ENCODE measurements around the gene POLR2M.

Gene POLR2M

DNA sequence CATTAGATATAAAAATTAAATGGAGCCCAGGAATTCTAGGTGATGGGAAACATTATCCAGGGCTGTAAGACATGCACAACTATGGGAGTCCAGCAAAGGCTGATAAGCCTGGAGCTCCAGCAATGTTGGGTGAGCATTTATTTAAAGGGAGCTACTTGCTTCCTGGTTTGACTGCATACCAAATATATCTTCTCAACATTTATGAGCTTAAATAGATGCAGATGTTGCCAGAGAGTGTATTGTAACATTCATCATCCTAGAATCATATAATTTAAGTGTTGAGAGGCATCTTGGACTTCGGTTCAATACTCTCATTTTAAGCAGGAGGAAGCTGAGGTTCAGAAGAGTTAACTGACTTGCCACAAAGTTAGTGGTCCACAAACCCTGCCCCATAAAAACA lies 12.2 kb upstream of the POLR2M start:
- DNase-seq = no peak

DNA sequence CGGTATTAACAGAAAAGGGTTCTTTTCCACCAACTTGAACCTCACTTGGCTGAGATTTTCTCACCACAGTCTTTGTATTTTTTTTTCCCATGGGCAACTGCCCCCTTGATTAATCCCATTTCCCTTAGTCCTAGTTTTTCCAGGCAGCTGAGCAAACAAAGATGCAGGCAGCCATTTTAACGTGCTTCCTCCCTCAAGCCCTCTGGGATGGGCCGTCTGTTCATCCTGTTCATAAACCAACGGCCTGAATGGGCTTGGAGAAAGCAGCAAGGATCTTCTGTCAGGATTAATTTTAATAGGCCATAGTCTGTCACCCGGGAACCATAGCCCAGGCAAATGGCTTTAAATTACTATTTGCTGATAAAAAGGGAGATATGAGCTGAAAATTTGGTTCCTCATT lies 10.4 kb upstream of the POLR2M start:
- no peak for DNase-seq

DNA sequence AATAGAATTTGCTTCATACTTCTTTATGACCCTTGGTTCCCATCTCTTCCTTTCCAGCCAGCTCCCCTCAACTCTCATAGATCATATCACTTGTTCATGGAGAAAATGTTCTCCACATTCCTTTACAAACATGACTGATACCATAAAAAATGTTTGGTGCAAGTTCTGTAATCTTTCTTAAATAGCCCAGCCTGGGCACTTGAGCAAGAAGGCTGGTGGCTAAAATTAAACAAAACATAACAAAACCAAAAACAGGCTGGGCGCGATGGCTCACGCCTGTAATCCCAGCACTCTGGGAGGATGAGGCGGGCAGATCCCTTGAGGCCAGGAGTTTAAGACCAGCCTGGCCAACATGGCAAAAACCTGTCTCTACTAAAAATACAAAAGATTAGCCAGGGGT lies 8.9 kb upstream of the POLR2M start:
- no peak for DNase-seq

DNA sequence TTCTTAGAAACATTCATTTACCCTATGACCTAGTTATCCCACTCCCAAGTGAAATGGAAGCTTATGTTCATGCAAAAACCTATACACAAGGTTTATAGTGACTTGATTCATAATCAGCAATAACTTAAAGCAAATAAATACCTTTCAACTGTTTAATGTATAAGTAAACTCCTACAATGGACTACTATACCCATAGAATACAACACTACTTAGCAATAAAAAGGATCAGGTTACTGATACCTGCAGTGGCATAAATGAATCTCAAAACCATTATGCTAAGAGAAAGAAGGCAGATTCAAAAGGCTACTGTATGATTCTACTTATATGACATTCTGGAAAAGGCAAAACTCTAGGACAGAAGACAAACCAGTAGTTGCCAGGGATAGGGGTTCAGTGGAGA lies 8.3 kb upstream of the POLR2M start:
- no peak for DNase-seq

DNA sequence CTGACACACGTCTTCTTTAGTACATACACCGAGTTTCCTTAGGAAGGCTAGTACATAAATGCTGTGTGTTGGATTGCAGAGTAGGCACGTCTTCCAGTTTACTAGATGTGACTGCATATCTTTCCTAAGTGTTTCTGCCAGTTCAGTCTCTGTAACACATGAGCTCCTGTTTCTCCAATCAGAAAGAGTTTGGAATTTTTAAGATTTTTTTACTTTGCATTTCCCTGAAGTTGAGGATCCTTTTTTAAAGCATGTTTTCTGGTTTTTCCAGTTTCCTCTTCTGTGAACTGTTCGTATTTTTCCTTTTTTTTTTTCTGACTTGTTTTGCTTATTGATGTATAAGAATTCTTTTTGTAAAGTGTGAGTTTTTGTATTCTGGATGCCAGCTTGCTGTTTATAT lies 7.5 kb upstream of the POLR2M start:
- no peak for DNase-seq

DNA sequence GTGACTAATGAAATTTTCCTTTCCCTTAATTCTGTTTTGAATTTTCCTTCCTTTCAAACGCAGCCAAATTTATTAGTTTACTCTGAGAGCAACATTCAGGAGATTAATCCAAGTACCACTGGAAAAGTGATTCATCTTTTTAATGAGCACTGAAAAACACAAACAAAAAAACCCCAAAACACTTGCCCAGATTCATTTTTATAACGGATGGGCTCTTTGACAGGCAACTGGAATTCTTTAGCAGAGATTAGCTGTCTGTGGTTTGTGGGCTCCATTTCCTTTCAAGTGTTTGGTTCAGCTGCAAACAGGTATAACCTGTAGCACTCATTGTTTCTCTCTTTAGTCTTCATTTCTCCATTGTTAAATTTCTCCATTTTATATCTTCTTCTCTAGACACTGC lies 3.1 kb upstream of the POLR2M start:
- DNase-seq = no peak

DNA sequence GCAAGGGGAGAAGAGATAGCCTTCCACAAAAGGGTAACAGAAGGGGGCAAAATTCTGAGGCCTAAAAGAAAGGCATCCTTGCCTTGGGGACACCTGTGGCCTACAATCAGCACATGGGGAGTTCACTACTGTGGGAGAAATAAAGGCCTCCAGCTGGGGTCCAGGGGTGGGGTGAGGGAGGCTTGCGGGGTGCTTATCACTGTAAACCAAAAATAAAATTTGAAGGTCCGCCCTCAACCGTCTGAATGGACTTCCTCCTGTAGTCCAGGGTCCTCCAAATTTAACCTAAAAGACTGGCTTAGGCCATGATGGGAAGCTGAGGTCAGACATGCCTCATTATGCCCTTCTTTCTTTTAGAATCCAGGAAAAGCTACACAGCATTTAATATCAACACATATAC lies 2.1 kb upstream of the POLR2M start:
- no peak for DNase-seq

DNA sequence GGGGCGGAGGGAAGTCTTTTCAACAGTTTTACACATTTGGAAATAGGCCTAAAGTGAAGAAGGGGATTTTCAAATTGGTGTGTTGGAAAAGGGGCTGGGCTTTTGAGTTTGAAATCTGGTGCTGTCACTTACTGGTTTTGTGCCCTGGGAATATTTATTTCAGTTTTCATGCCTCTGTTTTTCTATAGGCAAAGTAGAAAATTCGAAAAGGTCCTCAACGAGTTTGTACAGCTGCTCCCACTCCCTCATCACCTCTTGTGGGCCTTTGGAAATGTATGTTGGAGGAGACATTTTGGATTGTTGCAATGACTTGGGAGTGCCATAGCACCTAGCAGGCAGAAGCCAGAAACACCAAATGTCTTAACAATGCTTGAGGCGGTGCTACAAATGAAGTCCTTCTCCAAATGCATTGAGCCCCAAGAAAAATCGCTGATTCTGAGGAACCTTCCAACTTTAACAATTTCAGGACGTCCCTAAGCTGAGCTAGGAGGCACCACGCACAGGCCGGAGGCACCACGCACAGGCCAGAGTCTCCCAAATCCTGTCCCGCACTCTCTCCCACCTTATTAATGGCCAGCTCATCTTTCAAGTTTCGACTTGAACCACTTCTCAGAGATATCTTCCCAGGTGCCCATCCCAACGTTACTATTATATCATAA lies 639 bp upstream of the POLR2M start:
- DNase-seq = no peak

DNA sequence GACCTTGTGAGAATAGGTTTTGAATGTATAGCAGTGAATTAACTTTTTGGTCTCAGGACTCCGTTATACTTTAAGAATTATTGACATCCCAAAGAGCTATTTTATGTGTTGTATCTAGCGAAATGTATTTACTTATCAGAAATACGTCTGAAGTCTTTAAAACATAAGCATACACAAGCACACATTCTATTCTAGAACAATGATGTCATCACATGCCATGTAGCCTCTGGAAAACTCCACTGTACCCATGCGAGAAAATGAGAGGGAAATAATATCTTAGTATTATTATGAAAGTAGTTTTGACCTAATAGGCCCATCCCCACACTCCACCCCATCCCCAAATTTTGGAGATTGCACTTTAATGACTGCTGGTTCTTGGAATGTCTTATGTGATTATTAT lies 1.5 kb downstream of the POLR2M start:
- DNase-seq = no peak

DNA sequence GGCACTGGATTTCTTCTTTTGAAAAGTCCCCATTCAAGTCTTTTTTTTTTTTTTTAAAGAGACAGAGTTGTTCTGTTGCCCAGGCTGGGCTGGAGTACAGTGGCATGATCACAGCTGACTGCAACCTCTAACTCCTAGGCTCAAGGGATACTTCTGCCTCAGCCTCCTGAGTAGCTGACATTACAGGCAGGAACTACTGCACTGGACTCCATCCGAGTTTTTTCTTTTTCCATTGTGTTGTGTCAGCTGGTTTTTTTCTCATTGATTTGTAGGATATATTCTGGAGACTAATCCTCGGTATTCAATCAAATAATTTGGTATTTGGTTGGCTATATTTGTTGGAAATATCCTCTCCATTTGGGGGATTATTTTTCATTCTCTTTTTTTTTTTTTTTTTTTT lies 11.8 kb downstream of the POLR2M start:
- no peak for DNase-seq

DNA sequence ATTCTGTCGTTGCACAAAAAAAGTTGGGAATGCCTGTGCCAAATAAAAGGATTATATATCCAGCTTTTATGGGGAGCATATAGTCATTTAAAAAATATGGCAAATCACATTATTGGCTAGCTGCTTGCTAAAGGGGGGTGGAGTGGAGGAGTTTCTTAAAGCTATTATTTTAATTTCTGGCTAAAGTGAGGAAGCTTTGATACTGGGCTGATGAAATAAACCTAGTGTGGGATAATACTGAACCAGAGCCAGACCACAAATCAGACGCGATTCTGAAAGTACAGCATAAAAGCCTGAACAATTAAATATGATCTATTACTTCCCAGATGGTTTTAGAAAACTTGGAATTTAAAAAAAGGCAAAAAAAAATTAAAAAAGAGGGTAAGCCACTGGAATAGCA lies 14.4 kb downstream of the POLR2M start:
- DNase-seq = no peak

DNA sequence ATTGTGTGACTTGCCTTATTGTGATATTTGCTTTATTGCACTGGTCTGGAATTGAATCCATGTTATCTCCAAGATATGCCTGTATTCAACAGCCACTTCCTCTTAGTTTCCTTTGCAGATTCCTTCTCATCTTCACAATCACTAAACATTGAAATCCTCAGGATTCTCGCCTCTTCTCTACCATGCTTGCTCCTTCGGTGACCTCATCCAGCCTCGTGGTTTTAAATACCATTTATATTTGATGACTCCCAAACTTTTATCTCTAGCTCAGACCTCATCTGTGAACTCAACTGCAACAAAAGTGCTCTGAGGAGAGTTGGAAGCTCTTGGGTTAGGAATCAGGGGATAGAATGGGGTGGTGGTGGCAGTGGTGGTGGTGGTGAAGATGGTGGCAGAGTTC lies 19.9 kb downstream of the POLR2M start:
- no peak for DNase-seq

DNA sequence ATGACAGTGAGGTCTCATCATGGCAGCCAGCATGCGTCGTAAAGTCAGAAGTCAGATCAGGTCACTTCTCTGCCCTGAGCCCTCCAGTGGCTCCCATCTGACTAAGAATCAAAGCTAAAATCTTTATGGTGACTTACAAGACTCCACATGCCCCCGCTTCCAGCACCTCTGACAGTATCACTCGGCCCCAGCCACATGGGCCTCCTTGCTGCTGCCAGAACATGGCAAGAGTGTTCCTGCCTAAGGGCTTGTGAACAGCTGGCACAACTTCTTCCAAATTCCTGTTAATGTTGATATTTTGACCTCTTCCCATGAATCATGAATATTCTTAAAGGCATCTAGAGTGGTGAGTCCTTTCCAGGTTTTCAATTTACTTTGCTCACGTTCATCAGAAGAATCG lies 20.5 kb downstream of the POLR2M start:
- DNase-seq = no peak

DNA sequence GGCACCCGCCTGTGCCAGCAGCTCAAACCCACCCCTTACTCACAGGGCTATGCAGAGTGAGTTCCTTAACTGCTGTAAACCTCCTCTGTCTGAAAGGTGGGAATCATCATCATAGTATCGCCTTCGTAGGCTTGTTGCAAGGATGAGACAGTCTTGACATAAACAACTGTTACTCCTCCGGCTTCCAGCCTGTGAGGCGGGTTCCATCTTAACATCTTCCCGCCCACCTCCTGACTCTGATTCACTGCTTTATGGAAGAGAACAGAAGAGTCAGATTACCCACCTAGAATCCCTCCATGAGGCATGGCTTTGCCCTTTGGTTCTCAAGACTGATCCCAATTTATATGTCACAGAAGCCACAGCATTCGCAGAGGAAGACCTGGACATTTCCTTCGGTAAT lies 21.9 kb downstream of the POLR2M start:
- DNase-seq = no peak

DNA sequence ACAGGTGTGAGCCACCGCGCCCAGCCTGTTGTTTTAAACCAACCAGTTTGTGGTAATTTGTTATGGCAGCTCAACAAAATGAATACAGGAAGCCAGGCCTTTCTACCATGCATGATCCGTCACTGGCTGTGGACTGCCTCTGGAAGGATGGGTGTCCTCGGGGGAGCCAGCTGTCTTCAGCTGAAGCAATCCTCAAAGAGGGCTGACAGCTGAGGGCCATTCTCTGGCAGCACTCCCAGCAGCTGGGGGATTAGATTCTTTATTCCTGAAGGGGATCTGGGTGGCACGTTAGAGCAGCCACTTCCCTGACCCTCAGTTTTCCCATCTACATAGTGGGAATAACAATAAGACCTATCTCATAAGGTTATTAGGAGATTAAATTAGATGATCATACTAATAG lies 24.4 kb downstream of the POLR2M start:
- no peak for DNase-seq

DNA sequence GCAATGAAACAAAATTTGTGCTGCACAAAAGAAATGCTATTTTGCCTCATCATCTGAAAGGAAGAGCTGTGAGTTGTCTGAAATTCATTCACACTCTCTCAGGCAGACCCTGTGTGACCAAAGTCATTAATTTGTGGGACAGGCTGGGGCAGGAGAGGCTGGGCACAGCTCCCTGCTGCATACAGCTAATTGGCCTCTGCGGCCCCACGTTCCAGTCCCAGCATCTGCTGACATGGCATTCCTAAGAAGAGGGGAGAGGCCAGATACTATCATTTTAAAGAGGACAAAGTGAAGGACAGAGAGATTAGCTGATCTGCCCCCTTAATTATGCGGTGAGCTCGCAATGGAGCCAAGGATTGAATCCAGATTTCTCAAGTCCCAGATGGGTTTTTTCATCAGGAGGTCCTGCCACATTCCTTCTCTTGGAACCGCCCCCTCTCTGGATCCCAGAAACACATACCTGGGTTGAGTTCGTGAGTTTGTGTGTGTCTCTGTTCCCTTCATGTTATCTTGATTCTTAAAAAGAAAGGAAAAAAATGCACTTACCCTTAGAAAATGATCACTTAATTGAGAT lies 25.1 kb downstream of the POLR2M start:
- no peak for DNase-seq

DNA sequence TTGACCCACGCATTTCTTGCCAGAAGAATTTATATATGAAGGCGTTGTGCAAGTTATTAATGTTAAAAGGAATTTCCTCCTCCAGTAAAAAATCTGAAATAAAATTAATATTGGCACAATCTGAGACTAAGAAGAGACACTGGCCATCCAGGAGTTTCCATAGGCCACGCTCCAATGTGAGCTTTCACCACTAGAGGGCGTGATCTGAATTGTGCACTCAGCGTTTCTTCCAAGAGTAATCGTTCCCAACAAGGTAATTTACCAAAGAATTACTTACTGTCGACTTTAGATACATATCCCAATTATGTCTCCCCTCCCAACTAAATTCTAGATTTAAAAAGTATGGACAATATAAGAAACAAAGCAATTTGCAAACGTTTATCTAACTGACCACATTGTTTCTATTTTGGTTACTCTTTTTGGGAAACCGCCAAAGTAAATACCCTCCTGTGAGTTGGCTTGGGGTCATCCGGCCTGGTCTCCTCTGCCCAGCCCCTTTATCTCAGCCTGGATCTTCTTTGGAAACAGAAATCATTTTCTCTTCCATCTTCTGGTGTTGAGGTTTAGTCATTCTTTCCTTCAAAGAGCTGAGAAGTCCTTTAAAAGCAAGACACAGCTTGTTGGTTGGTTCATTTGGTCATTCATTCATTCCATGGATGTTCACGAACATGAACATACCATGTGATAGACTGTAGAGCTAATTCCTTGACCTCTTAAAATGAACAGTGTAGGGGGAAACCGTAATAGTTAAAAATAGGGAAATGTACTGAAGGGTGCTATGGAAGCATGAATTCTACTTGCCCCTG lies 26.2 kb downstream of the POLR2M start:
- DNase-seq = no peak

DNA sequence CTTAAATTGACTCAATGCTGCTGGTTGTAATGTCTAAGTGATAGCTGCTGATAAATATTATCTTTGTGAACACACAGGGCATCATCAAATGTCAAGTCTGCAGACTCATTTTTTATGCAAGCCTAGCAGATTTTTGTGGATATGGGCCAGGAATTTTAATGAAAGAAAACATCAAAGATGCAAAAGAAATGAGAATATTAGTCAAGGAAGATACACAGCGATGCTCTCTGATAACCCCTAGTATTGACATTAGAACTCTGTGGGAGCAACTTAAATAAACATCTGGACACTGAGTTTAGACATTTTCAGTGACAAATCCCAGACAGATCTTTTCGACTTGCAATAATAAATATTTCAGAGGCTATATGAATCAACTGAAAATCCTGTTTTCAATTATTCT lies 28.3 kb downstream of the POLR2M start:
- no peak for DNase-seq

DNA sequence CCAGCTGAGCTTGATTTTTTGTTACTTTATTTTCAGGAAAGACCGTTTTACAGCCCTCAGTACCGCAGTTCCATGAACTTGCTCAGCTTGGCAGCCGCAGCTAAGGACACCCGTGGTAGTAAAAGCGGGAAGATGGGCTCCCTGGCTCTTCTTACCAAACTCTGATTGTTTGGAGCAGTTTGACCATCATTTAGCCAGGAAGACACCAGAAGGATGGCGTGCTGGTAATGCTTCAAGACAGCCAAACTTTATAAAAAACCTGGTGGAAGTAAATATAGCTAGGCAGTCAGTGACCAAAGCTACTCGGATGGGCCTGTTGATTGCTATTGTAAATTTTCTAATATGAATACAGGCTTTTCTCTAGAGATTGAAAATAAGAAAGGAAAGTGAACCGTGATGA lies 28.9 kb downstream of the POLR2M start:
- no peak for DNase-seq

DNA sequence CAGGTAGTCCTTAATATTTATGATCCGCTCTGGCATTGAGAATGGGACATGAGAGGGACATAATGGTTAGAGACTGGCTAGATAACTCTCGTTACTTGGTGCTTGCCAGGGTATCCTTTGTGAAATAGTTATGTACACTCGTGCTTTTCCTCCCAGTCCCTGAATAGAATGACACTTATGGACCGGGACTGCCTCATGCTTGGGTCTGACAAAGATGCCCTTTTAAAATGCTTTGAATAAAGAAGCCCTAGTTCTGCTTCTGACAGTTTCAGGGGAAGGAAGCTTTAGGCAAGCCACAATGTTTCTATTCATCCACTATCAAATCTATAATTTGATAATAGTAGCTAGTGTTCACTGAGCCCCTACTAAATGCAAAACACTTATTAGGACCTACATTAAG lies 29.4 kb downstream of the POLR2M start:
- DNase-seq = no peak

DNA sequence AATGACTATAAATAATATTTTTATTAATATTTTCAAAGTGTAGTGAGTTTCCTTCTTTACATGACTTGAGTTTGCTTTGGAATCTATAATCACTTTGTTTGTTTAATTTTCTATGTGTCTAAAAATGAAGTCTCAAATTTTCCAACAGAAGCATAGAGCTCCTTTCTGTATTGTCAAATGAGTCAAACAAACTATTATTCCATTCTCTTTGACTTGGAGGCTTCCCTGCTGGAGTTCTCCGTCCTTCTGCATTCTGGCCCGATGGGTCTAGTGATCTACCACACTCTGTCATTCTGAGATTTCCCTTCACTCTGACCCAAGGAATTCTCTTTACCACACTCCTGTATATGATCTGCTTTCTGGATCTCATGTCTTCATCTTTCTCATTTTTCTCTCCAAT lies 30.1 kb downstream of the POLR2M start:
- no peak for DNase-seq

DNA sequence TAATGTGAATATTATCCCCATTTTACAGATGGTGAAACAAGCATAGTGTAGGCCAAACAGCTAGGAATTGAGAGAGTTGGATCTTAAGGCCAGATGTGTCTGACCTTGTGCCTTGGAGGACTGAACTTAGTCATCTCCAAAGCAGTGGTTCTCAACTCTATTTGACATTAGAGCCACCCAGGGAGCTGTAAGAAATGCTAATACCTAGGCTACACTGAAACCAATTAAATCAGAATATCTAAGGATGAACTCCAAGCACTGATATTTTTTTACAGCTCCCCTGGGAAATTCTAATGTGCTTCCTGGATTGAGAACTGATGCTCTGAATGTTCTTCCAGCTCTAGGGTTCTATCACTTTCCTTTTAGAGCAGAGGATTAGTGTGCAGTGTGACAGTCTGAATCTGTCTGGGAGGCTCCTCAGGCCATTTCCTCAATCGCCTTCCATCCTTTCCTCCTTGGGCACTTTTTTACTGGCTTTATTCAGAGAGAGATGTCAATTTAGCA lies 32.3 kb downstream of the POLR2M start:
- no peak for DNase-seq

DNA sequence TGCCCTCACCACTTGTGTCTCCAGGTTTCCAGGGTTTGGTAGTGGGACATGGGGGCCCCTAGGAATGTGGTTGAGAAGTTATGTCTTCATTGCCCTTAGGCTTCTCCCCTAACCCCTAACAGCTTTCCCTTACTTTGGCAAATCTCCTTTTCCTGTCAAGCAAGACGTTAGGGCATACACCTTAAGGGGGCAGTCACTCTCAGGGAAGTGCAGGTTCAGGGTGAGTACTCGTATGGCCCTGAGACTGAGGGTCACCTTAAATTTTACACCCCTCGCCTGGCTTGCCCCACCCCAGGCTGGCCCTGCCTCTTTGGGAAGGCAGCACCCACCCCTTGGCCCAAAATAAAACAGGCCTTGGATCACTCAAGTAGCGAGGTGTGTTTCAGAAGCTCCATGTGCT lies 33.5 kb downstream of the POLR2M start:
- no peak for DNase-seq

DNA sequence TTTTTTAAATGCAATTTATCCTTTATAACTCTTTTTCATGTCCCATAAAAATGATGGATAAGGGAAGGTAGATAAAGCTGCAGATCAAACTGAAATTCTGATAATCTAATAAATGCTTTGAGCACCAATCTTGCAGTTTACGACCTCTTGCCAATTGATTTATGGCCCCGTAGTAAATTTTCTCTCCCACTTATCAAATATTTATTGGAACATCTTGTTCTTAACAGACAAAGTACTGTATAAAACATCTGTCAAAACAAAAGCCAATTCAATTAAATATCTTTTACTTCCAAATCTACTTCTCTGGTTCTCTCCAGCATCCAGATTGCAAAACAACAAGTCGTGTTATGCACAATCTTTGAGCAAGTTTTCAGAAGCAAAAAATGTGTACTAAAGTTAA lies 34.6 kb downstream of the POLR2M start:
- DNase-seq = no peak
